K562 (cell line): Measurements from ENCODE around the gene RBX1. TPM values are rescaled to one million over a fixed set of nuclear protein-coding genes. Genes with fewer than 3 reads are reported as not detected.

Source experiments
- CBFA2T2 ChIP-seq: fragments of 450-650 bp; conservative IDR thresholded peaks from 2 replicates; pipeline ENCODE4 v1.6.1; 2017; ENCODE audit warnings: mild to moderate bottlenecking
- CREB1 ChIP-seq, 2 experiments: sonication (generic) in 1 of 2; formaldehyde crosslinking in 1 of 2; IDR thresholded peaks; 2 replicates each; pipeline versions ENCODE4 v1.6.1 to v1.8.0; 2012 to 2022; ENCODE audit warnings: inconsistent platforms in 1 of 2, mild to moderate bottlenecking in 1 of 2, missing genetic modification reagents in 1 of 2, moderate library complexity in 1 of 2
- ZNF239 ChIP-seq: fragments of 250-450 bp; sonication (Bioruptor Pico); IDR thresholded peaks from 2 replicates; pipeline ENCODE4 v1.4.0; 2020; ENCODE audit warnings: mild to moderate bottlenecking
- ZNF253 ChIP-seq: fragments of 250-450 bp; sonication (Bioruptor Pico); conservative IDR thresholded peaks from 2 replicates; pipeline ENCODE4 v1.6.1; 2021; ENCODE audit warnings: mild to moderate bottlenecking
- ZNF436 ChIP-seq: fragments of 250-450, 450-650 bp; sonication (Bioruptor Pico); formaldehyde crosslinking; IDR thresholded peaks from 2 replicates; pipeline ENCODE4 v1.7.0; 2020; ENCODE audit warnings: mild to moderate bottlenecking
- polyA plus RNA-seq, 8 experiments: library from polyadenylated mRNA; depleted of rRNA in 4 of 8; stranded (reverse) in 5 of 8; unstranded in 3 of 8; fragments of >200 nt; fragmentation: Nextera tagmentation in 2 of 8; fragmentation: Illumina TruSeq in 1 of 8; extraction: Ambion mirVana in 2 of 8; extraction: Trizol in 1 of 8; gene quantifications; 2 replicates each; pipeline versions ENCODE4 v1.2.1 to v1.2.3, GENCODE V29; 2011 to 2014; ENCODE audit warnings: inconsistent platforms in 1 of 8, missing spikeins in 1 of 8
- total RNA-seq, 7 experiments: library from RNA; depleted of rRNA in 6 of 7; stranded (reverse); fragments of >200 nt in 6 of 7; fragmentation: Illumina TruSeq in 2 of 7; extraction: Trizol in 2 of 7; gene quantifications; 2 replicates each; pipeline versions ENCODE4 v1.2.1 to v1.2.3, GENCODE V29; 2011 to 2021; ENCODE audit warnings: low replicate concordance in 1 of 7
- TF ChIP-seq, protein P1 (sequence below): fragments of 250-450 bp; sonication (Bioruptor Pico); IDR thresholded peaks from 2 replicates; pipeline ENCODE4 v1.4.0; 2020
- TF ChIP-seq, protein P2 (sequence below): fragments of 450-650 bp; IDR thresholded peaks from 2 replicates; pipeline ENCODE4 v1.6.1; 2016; ENCODE audit warnings: mild to moderate bottlenecking, moderate library complexity
- TF ChIP-seq, protein P3 (sequence below): fragments of 250-450 bp; sonication (Bioruptor Pico); IDR thresholded peaks from 2 replicates; pipeline ENCODE4 v1.5.0; 2021

The RBX1 gene
- total and polyA plus RNA-seq, 9 of the 15 experiments (the other 6 are each of a cell fraction or from before 2014, with no cell fraction given) = 44.0 to 259 (median 67.9) TPM

DNA sequence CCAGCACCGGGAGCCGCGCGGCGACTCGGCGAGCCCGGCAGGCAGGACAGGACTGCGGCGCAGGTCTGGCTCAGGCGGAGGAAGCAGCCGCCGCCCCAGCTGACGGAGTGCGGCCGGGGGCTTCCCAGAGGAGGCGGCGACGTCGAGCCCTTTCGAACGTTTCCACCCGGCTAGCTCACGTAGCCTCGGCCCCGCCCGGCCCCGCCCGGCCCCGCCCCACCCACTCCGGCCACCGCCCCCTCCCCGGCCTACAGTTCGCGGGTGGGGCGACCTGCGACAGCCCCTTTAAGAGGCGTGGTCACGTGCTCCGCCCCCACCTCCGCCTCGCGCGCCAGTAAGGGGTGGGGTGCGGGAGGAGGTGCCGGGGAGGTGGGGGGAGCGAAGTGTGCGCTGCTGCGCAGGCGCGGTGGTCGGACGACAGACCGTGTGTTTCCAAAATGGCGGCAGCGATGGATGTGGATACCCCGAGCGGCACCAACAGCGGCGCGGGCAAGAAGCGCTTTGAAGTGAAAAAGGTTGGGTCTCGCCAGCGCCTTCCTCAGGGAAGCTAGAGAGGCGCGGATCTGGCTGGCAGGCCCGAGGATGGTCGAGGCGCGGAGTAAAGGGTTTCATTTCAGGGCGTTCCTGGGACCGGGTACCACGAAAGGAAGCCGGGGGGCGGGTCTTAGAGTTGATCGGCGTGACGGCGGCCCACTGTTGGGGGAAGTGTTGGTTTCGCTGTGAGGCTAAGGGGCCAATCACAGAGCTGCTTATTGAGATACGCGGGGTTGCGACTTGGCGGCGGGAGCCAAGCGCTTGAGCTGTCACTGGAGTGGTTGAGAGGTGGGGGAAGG lies at the start of gene RBX1 (continued):
- TF ChIP-seq, protein P1, sequence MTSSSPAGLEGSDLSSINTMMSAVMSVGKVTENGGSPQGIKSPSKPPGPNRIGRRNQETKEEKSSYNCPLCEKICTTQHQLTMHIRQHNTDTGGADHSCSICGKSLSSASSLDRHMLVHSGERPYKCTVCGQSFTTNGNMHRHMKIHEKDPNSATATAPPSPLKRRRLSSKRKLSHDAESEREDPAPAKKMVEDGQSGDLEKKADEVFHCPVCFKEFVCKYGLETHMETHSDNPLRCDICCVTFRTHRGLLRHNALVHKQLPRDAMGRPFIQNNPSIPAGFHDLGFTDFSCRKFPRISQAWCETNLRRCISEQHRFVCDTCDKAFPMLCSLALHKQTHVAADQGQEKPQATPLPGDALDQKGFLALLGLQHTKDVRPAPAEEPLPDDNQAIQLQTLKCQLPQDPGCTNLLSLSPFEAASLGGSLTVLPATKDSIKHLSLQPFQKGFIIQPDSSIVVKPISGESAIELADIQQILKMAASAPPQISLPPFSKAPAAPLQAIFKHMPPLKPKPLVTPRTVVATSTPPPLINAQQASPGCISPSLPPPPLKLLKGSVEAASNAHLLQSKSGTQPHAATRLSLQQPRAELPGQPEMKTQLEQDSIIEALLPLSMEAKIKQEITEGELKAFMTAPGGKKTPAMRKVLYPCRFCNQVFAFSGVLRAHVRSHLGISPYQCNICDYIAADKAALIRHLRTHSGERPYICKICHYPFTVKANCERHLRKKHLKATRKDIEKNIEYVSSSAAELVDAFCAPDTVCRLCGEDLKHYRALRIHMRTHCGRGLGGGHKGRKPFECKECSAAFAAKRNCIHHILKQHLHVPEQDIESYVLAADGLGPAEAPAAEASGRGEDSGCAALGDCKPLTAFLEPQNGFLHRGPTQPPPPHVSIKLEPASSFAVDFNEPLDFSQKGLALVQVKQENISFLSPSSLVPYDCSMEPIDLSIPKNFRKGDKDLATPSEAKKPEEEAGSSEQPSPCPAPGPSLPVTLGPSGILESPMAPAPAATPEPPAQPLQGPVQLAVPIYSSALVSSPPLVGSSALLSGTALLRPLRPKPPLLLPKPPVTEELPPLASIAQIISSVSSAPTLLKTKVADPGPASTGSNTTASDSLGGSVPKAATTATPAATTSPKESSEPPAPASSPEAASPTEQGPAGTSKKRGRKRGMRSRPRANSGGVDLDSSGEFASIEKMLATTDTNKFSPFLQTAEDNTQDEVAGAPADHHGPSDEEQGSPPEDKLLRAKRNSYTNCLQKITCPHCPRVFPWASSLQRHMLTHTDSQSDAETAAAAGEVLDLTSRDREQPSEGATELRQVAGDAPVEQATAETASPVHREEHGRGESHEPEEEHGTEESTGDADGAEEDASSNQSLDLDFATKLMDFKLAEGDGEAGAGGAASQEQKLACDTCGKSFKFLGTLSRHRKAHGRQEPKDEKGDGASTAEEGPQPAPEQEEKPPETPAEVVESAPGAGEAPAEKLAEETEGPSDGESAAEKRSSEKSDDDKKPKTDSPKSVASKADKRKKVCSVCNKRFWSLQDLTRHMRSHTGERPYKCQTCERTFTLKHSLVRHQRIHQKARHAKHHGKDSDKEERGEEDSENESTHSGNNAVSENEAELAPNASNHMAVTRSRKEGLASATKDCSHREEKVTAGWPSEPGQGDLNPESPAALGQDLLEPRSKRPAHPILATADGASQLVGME (CRISPR knock-in tag) = 0 out of 2 replicates have a peak, but pooled peaks have one; percentile 28
- TF ChIP-seq CREB1 (IDR thresholded peaks at IDR 0.05) (peak; percentile 62; the same call in 1 of the 2 replicates), CREB1 (CRISPR knock-in tag; IDR thresholded peaks at IDR 0.05) (peak; percentile 41; the same call in 1 of the 2 replicates), ZNF253 (CRISPR knock-in tag) (no peak), CBFA2T2 (peak; percentile 23; the same call in 1 of the 2 replicates), ZNF239 (CRISPR knock-in tag) (no peak), ZNF436 (CRISPR knock-in tag) (peak; percentile 52; the same call in 1 of the 2 replicates)
- TF ChIP-seq, protein P2, sequence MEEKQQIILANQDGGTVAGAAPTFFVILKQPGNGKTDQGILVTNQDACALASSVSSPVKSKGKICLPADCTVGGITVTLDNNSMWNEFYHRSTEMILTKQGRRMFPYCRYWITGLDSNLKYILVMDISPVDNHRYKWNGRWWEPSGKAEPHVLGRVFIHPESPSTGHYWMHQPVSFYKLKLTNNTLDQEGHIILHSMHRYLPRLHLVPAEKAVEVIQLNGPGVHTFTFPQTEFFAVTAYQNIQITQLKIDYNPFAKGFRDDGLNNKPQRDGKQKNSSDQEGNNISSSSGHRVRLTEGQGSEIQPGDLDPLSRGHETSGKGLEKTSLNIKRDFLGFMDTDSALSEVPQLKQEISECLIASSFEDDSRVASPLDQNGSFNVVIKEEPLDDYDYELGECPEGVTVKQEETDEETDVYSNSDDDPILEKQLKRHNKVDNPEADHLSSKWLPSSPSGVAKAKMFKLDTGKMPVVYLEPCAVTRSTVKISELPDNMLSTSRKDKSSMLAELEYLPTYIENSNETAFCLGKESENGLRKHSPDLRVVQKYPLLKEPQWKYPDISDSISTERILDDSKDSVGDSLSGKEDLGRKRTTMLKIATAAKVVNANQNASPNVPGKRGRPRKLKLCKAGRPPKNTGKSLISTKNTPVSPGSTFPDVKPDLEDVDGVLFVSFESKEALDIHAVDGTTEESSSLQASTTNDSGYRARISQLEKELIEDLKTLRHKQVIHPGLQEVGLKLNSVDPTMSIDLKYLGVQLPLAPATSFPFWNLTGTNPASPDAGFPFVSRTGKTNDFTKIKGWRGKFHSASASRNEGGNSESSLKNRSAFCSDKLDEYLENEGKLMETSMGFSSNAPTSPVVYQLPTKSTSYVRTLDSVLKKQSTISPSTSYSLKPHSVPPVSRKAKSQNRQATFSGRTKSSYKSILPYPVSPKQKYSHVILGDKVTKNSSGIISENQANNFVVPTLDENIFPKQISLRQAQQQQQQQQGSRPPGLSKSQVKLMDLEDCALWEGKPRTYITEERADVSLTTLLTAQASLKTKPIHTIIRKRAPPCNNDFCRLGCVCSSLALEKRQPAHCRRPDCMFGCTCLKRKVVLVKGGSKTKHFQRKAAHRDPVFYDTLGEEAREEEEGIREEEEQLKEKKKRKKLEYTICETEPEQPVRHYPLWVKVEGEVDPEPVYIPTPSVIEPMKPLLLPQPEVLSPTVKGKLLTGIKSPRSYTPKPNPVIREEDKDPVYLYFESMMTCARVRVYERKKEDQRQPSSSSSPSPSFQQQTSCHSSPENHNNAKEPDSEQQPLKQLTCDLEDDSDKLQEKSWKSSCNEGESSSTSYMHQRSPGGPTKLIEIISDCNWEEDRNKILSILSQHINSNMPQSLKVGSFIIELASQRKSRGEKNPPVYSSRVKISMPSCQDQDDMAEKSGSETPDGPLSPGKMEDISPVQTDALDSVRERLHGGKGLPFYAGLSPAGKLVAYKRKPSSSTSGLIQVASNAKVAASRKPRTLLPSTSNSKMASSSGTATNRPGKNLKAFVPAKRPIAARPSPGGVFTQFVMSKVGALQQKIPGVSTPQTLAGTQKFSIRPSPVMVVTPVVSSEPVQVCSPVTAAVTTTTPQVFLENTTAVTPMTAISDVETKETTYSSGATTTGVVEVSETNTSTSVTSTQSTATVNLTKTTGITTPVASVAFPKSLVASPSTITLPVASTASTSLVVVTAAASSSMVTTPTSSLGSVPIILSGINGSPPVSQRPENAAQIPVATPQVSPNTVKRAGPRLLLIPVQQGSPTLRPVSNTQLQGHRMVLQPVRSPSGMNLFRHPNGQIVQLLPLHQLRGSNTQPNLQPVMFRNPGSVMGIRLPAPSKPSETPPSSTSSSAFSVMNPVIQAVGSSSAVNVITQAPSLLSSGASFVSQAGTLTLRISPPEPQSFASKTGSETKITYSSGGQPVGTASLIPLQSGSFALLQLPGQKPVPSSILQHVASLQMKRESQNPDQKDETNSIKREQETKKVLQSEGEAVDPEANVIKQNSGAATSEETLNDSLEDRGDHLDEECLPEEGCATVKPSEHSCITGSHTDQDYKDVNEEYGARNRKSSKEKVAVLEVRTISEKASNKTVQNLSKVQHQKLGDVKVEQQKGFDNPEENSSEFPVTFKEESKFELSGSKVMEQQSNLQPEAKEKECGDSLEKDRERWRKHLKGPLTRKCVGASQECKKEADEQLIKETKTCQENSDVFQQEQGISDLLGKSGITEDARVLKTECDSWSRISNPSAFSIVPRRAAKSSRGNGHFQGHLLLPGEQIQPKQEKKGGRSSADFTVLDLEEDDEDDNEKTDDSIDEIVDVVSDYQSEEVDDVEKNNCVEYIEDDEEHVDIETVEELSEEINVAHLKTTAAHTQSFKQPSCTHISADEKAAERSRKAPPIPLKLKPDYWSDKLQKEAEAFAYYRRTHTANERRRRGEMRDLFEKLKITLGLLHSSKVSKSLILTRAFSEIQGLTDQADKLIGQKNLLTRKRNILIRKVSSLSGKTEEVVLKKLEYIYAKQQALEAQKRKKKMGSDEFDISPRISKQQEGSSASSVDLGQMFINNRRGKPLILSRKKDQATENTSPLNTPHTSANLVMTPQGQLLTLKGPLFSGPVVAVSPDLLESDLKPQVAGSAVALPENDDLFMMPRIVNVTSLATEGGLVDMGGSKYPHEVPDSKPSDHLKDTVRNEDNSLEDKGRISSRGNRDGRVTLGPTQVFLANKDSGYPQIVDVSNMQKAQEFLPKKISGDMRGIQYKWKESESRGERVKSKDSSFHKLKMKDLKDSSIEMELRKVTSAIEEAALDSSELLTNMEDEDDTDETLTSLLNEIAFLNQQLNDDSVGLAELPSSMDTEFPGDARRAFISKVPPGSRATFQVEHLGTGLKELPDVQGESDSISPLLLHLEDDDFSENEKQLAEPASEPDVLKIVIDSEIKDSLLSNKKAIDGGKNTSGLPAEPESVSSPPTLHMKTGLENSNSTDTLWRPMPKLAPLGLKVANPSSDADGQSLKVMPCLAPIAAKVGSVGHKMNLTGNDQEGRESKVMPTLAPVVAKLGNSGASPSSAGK = no peak
- TF ChIP-seq, protein P3, sequence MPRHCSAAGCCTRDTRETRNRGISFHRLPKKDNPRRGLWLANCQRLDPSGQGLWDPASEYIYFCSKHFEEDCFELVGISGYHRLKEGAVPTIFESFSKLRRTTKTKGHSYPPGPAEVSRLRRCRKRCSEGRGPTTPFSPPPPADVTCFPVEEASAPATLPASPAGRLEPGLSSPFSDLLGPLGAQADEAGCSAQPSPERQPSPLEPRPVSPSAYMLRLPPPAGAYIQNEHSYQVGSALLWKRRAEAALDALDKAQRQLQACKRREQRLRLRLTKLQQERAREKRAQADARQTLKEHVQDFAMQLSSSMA (CRISPR knock-in tag) = no peak
